Keratinocyte (primary cell): ENCODE results near the gene PACRGL.

Experiments used
- CTCF ChIP-seq, 3 experiments: IDR thresholded peaks in 1 of 3; conservative IDR thresholded peaks in 1 of 3; optimal IDR thresholded peaks in 1 of 3; 2 replicates in 2 of 3; 3 replicates in 1 of 3; pipeline versions ENCODE3 to v1.5.1; 2011; ENCODE audit warnings: low read length in 3 of 3, mild to moderate bottlenecking in 3 of 3, moderate library complexity in 2 of 3, control low read depth in 1 of 3, inconsistent platforms in 1 of 3; ENCODE audit not compliant: insufficient read depth in 2 of 3; ENCODE audit errors: extremely low read depth in 1 of 3
- EZH2 ChIP-seq: IDR thresholded peaks from one replicate; pipeline ENCODE4 v1.6.1; 2012; ENCODE audit warnings: inconsistent platforms, mild to moderate bottlenecking, low read length, moderate library complexity

DNA sequence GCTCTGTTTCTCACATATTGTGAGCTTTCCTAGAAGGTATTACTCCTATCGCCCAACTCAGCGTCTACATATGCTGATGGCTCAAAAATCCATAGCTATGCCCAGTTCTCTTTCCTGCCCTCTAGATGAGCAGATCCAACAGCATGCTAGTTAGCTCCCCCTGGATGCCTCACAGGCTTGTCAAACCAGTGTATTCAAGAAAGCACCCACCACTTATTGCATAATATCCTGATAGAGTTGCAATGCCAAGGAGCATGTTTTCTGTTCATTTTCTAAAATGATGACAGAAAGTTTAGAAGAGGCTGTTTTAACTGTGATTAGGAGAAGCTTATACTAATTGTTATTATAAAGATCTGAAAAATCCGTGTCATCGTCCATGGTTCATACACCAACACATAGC, 1.9 kb upstream of the PACRGL start:
- TF ChIP-seq CTCF (optimal IDR thresholded peaks at IDR 0.05 in 1 of 3, IDR thresholded peaks at IDR 0.05 in 1 of 3, conservative IDR thresholded peaks at IDR 0.05 in 1 of 3; ENCODE audit: extremely low read depth in 1 of 3, insufficient read depth in 2 of 3, low read length in 3 of 3), result no peak
- TF ChIP-seq EZH2, result no peak
